ENCODE measurements around the gene TACR1. TPM values are rescaled to one million over a fixed set of nuclear protein-coding genes. Genes with fewer than 3 reads are reported as not detected.

The TACR1 gene
- polyA plus RNA-seq, 4 donors = 0.69 to 1.4 TPM; not detected in 2

- H3K27ac ChIP-seq (ENCODE audit: low read depth in 1 of 3, low read length in 2 of 3) = no peak overlapping the region
- H3K27me3 ChIP-seq (ENCODE audit: control insufficient read depth in 3 of 3, insufficient read depth in 3 of 3, low read length in 3 of 3) = no peaks in the 10 kb centered on the region
- no peak overlapping the region for H3K4me3 ChIP-seq (ENCODE audit: low read depth in 1 of 3, low read length in 3 of 3)
- no peaks in the 10 kb centered on the region for H3K9me3 ChIP-seq (ENCODE audit: control insufficient read depth in 2 of 2, insufficient read depth in 1 of 2, low read depth in 1 of 2, low read length in 1 of 2)
- DNase-seq = no peak
- no peak for FAIRE-seq
- no peaks in the 10 kb centered on the region for H3K36me3 ChIP-seq (ENCODE audit: control insufficient read depth in 3 of 3, insufficient read depth in 2 of 3, low read depth in 1 of 3, low read length in 3 of 3)
- H3K4me1 ChIP-seq (ENCODE audit: control insufficient read depth in 3 of 3, insufficient read depth in 2 of 3, low read depth in 1 of 3, low read length in 2 of 3) = no peaks in the 10 kb centered on the region
These were observed 174.1 kb downstream of the TACR1 start for GRCh38 chr2:75025216-75025615.

GRCh38 chr2:75023666-75024455 lies 175.5 kb downstream of the TACR1 start:
- Histone ChIP-seq H3K9me3 (ENCODE audit: control insufficient read depth in 2 of 2, insufficient read depth in 1 of 2, low read depth in 1 of 2, low read length in 1 of 2) (no peaks in the 10 kb centered on the region), H3K27me3 (ENCODE audit: control insufficient read depth in 3 of 3, insufficient read depth in 3 of 3, low read length in 3 of 3) (no peaks in the 10 kb centered on the region), H3K4me1 (ENCODE audit: control insufficient read depth in 3 of 3, insufficient read depth in 2 of 3, low read depth in 1 of 3, low read length in 2 of 3) (no peaks in the 10 kb centered on the region), H3K27ac (ENCODE audit: low read depth in 1 of 3, low read length in 2 of 3) (no peak overlapping the region), H3K4me3 (ENCODE audit: low read depth in 1 of 3, low read length in 3 of 3) (no peak overlapping the region), H3K36me3 (ENCODE audit: control insufficient read depth in 3 of 3, insufficient read depth in 2 of 3, low read depth in 1 of 3, low read length in 3 of 3) (no peaks in the 10 kb centered on the region)
- 92 to 94% (median 93%) methylated on average over 3 of the region's 3 CpGs for WGBS, 3 donors
- no peak for DNase-seq
- FAIRE-seq = no peak

GRCh38 chr2:75022516-75022915 lies 176.8 kb downstream of the TACR1 start:
- no peaks in the 10 kb centered on the region for H3K36me3 ChIP-seq (ENCODE audit: control insufficient read depth in 3 of 3, insufficient read depth in 2 of 3, low read depth in 1 of 3, low read length in 3 of 3)
- H3K27ac ChIP-seq (ENCODE audit: low read depth in 1 of 3, low read length in 2 of 3) = no peak overlapping the region
- no peak overlapping the region for H3K4me3 ChIP-seq (ENCODE audit: low read depth in 1 of 3, low read length in 3 of 3)
- WGBS, 3 donors = 75 to 93% (median 90%) methylated on average over 1 of the region's 1 CpG
- no peak for DNase-seq
- no peaks in the 10 kb centered on the region for H3K27me3 ChIP-seq (ENCODE audit: control insufficient read depth in 3 of 3, insufficient read depth in 3 of 3, low read length in 3 of 3)
- H3K9me3 ChIP-seq (ENCODE audit: control insufficient read depth in 2 of 2, insufficient read depth in 1 of 2, low read depth in 1 of 2, low read length in 1 of 2) = no peaks in the 10 kb centered on the region
- H3K4me1 ChIP-seq (ENCODE audit: control insufficient read depth in 3 of 3, insufficient read depth in 2 of 3, low read depth in 1 of 3, low read length in 2 of 3) = no peaks in the 10 kb centered on the region
- peak; percentile 10 for FAIRE-seq

GRCh38 chr2:75021672-75022071 lies 177.6 kb downstream of the TACR1 start:
- H3K27me3 ChIP-seq (ENCODE audit: control insufficient read depth in 3 of 3, insufficient read depth in 3 of 3, low read length in 3 of 3) = no peaks in the 10 kb centered on the region
- no peak overlapping the region for H3K27ac ChIP-seq (ENCODE audit: low read depth in 1 of 3, low read length in 2 of 3)
- DNase-seq (no peak), FAIRE-seq (no peak)
- H3K36me3 ChIP-seq (ENCODE audit: control insufficient read depth in 3 of 3, insufficient read depth in 2 of 3, low read depth in 1 of 3, low read length in 3 of 3) = no peaks in the 10 kb centered on the region
- H3K9me3 ChIP-seq (ENCODE audit: control insufficient read depth in 2 of 2, insufficient read depth in 1 of 2, low read depth in 1 of 2, low read length in 1 of 2) = no peaks in the 10 kb centered on the region
- no peak overlapping the region for H3K4me3 ChIP-seq (ENCODE audit: low read depth in 1 of 3, low read length in 3 of 3)
- WGBS, 3 donors = 76 to 91% (median 82%) methylated on average over 1 of the region's 1 CpG
- no peaks in the 10 kb centered on the region for H3K4me1 ChIP-seq (ENCODE audit: control insufficient read depth in 3 of 3, insufficient read depth in 2 of 3, low read depth in 1 of 3, low read length in 2 of 3)

GRCh38 chr2:75020476-75020875 lies 178.8 kb downstream of the TACR1 start:
- FAIRE-seq (no peak), DNase-seq (no peak)
- H3K27me3 ChIP-seq (ENCODE audit: control insufficient read depth in 3 of 3, insufficient read depth in 3 of 3, low read length in 3 of 3) = no peaks in the 10 kb centered on the region
- 92 to 93% (median 92%) methylated on average over 11 of the region's 11 CpGs for WGBS, 3 donors
- H3K4me1 ChIP-seq (ENCODE audit: control insufficient read depth in 3 of 3, insufficient read depth in 2 of 3, low read depth in 1 of 3, low read length in 2 of 3) = no peaks in the 10 kb centered on the region
- H3K27ac ChIP-seq (ENCODE audit: low read depth in 1 of 3, low read length in 2 of 3) = no peak overlapping the region
- no peak overlapping the region for H3K4me3 ChIP-seq (ENCODE audit: low read depth in 1 of 3, low read length in 3 of 3)
- no peaks in the 10 kb centered on the region for H3K36me3 ChIP-seq (ENCODE audit: control insufficient read depth in 3 of 3, insufficient read depth in 2 of 3, low read depth in 1 of 3, low read length in 3 of 3)
- H3K9me3 ChIP-seq (ENCODE audit: control insufficient read depth in 2 of 2, insufficient read depth in 1 of 2, low read depth in 1 of 2, low read length in 1 of 2) = no peaks in the 10 kb centered on the region

GRCh38 chr2:75019790-75020189 lies 179.5 kb downstream of the TACR1 start:
- H3K36me3 ChIP-seq (ENCODE audit: control insufficient read depth in 3 of 3, insufficient read depth in 2 of 3, low read depth in 1 of 3, low read length in 3 of 3) = no peaks in the 10 kb centered on the region
- H3K27ac ChIP-seq (ENCODE audit: low read depth in 1 of 3, low read length in 2 of 3) = no peak overlapping the region
- no peaks in the 10 kb centered on the region for H3K27me3 ChIP-seq (ENCODE audit: control insufficient read depth in 3 of 3, insufficient read depth in 3 of 3, low read length in 3 of 3)
- FAIRE-seq = no peak
- H3K4me3 ChIP-seq (ENCODE audit: low read depth in 1 of 3, low read length in 3 of 3) = no peak overlapping the region
- H3K9me3 ChIP-seq (ENCODE audit: control insufficient read depth in 2 of 2, insufficient read depth in 1 of 2, low read depth in 1 of 2, low read length in 1 of 2) = no peaks in the 10 kb centered on the region
- WGBS, 3 donors = 55 to 70% (median 63%) methylated on average over 2 of the region's 2 CpGs
- DNase-seq = no peak
- H3K4me1 ChIP-seq (ENCODE audit: control insufficient read depth in 3 of 3, insufficient read depth in 2 of 3, low read depth in 1 of 3, low read length in 2 of 3) = no peaks in the 10 kb centered on the region

- no peaks in the 10 kb centered on the region for H3K9me3 ChIP-seq (ENCODE audit: control insufficient read depth in 2 of 2, insufficient read depth in 1 of 2, low read depth in 1 of 2, low read length in 1 of 2)
- H3K4me1 ChIP-seq (ENCODE audit: control insufficient read depth in 3 of 3, insufficient read depth in 2 of 3, low read depth in 1 of 3, low read length in 2 of 3) = no peaks in the 10 kb centered on the region
- no peak overlapping the region for H3K4me3 ChIP-seq (ENCODE audit: low read depth in 1 of 3, low read length in 3 of 3)
- FAIRE-seq (no peak), DNase-seq (no peak)
- H3K27ac ChIP-seq (ENCODE audit: low read depth in 1 of 3, low read length in 2 of 3) = no peak overlapping the region
- H3K27me3 ChIP-seq (ENCODE audit: control insufficient read depth in 3 of 3, insufficient read depth in 3 of 3, low read length in 3 of 3) = no peaks in the 10 kb centered on the region
- whole genome bisulfite sequencing, 3 donors = 78 to 93% (median 83%) methylated on average over 2 of the region's 2 CpGs
- H3K36me3 ChIP-seq (ENCODE audit: control insufficient read depth in 3 of 3, insufficient read depth in 2 of 3, low read depth in 1 of 3, low read length in 3 of 3) = no peaks in the 10 kb centered on the region
These were observed 181.2 kb downstream of the TACR1 start for GRCh38 chr2:75018162-75018561.

GRCh38 chr2:75012080-75012479 lies 187.2 kb downstream of the TACR1 start:
- Histone ChIP-seq H3K36me3 (ENCODE audit: control insufficient read depth in 3 of 3, insufficient read depth in 2 of 3, low read depth in 1 of 3, low read length in 3 of 3) (no peaks in the 10 kb centered on the region), H3K27ac (ENCODE audit: low read depth in 1 of 3, low read length in 2 of 3) (no peak overlapping the region), H3K4me1 (ENCODE audit: control insufficient read depth in 3 of 3, insufficient read depth in 2 of 3, low read depth in 1 of 3, low read length in 2 of 3) (no peaks in the 10 kb centered on the region), H3K4me3 (ENCODE audit: low read depth in 1 of 3, low read length in 3 of 3) (no peak overlapping the region), H3K27me3 (ENCODE audit: control insufficient read depth in 3 of 3, insufficient read depth in 3 of 3, low read length in 3 of 3) (no peaks in the 10 kb centered on the region), H3K9me3 (ENCODE audit: control insufficient read depth in 2 of 2, insufficient read depth in 1 of 2, low read depth in 1 of 2, low read length in 1 of 2) (no peaks in the 10 kb centered on the region)
- 75 to 80% (median 78%) methylated on average over 8 of the region's 8 CpGs for WGBS, 3 donors
- FAIRE-seq = no peak
- DNase-seq = no peak

- H3K4me1 ChIP-seq (ENCODE audit: control insufficient read depth in 3 of 3, insufficient read depth in 2 of 3, low read depth in 1 of 3, low read length in 2 of 3) = no peaks in the 10 kb centered on the region
- H3K27me3 ChIP-seq (ENCODE audit: control insufficient read depth in 3 of 3, insufficient read depth in 3 of 3, low read length in 3 of 3) = no peaks in the 10 kb centered on the region
- no peak overlapping the region for H3K4me3 ChIP-seq (ENCODE audit: low read depth in 1 of 3, low read length in 3 of 3)
- WGBS, 3 donors = 79 to 95% (median 86%) methylated on average over 1 of the region's 1 CpG
- H3K9me3 ChIP-seq (ENCODE audit: control insufficient read depth in 2 of 2, insufficient read depth in 1 of 2, low read depth in 1 of 2, low read length in 1 of 2) = peaks cover 0 to 3% of the 10 kb centered on the region in 2 donors
- no peak for DNase-seq
- no peaks in the 10 kb centered on the region for H3K36me3 ChIP-seq (ENCODE audit: control insufficient read depth in 3 of 3, insufficient read depth in 2 of 3, low read depth in 1 of 3, low read length in 3 of 3)
- H3K27ac ChIP-seq (ENCODE audit: low read depth in 1 of 3, low read length in 2 of 3) = no peak overlapping the region
- no peak for FAIRE-seq
These were observed 188.7 kb downstream of the TACR1 start for GRCh38 chr2:75010571-75010970.
